Tibial nerve (tissue), 4 donors: ENCODE measurements around the gene SLC10A3. TPM values are rescaled to one million over a fixed set of nuclear protein-coding genes. Genes with fewer than 3 reads are reported as not detected.

ENCODE experiments used
- DNase-seq, 2 donors: peaks; one replicate each; pipeline ENCODE4 v3.0.0-alpha.2; 2019; ENCODE audit warnings: low spot score in 2 of 2
- H3K27ac ChIP-seq, 4 donors: fragments of 200-600 bp; sonication (generic) in 3 of 4; one replicate each; pipeline ENCODE4 v1.5.1; 2017 to 2019; ENCODE audit warnings: mild to moderate bottlenecking in 1 of 4
- H3K27me3 ChIP-seq, 2 donors: fragments of 200-600 bp; sonication (generic) in 1 of 2; one replicate each; pipeline versions ENCODE4 v1.5.1 to v1.6.0; 2017 to 2019
- H3K36me3 ChIP-seq, 3 donors: fragments of 200-600 bp; sonication (generic); one replicate each; pipeline ENCODE4 v1.5.1; 2018 to 2019
- H3K4me1 ChIP-seq, 4 donors: fragments of 200-600 bp; sonication (generic) in 3 of 4; one replicate each; pipeline ENCODE4 v1.5.1; 2017 to 2019
- H3K4me3 ChIP-seq, 4 donors: fragments of 200-600 bp; sonication (generic) in 3 of 4; one replicate each; pipeline ENCODE4 v1.5.1; 2017 to 2019; ENCODE audit warnings: mild to moderate bottlenecking in 1 of 4, moderate library complexity in 1 of 4
- H3K9me3 ChIP-seq, 4 donors: fragments of 200-600 bp; sonication (generic) in 3 of 4; one replicate each; pipeline ENCODE4 v1.5.1; 2017 to 2019
- EP300 ChIP-seq, 2 donors: sonication (generic); formaldehyde crosslinking; IDR thresholded peaks; one replicate each; pipeline ENCODE4 v1.6.1; 2017; ENCODE audit warnings: antibody characterized with exemption in 2 of 2, mild to moderate bottlenecking in 1 of 2
- POLR2A ChIP-seq, 2 donors: fragments of 450-650 bp; IDR thresholded peaks; one replicate each; pipeline ENCODE4 v1.6.1; 2017; ENCODE audit warnings: antibody characterized with exemption in 2 of 2, mild to moderate bottlenecking in 2 of 2, moderate library complexity in 2 of 2
- WGBS, 2 donors: methylation state at CpG; one replicate each; pipeline ENCODE4 v1.1.5; 2018; 5-methylcytosine and 5-hydroxymethylcytosine counted together
- total RNA-seq, 4 donors: library from RNA; depleted of rRNA; stranded (reverse); fragments of >200 nt; gene quantifications; one replicate each; pipeline ENCODE4 v1.1.0, GENCODE V29; 2016
- TF ChIP-seq, protein P1 (sequence below), 5 experiments: fragments of 200-600 bp in 3 of 5; fragments of 450-650 bp in 2 of 5; sonication (generic) in 3 of 5; IDR thresholded peaks; one replicate each; pipeline ENCODE4 v1.5.1; 2016 to 2019; ENCODE audit warnings: antibody characterized with exemption in 5 of 5, mild to moderate bottlenecking in 3 of 5, moderate library complexity in 2 of 5

The SLC10A3 gene
- total RNA-seq, 4 donors from 2014 or later: 17.8 to 40.6 (median 27.0) TPM

DNA sequence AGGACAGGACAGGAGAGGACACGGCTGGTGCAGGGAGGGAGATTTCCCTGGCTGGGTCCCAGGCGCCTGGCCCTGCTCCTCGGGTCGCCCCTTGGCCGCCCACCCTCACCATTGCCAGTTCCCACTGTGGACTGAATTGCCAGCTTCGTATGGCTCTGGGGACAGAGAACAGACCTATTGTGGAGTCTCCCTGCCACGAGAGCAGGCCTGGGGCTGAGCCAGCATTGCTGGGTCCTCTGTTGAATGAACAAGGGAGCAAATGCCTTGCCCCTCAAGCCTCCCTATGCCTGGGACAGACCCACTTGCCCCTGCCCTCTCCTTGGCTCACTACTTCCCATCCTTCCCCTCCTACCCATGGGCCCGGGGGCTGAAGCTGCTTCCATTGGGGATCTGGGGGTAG lies 28.0 kb downstream of the SLC10A3 start:
- TF ChIP-seq POLR2A (IDR thresholded peaks at IDR 0.05) (no peak), EP300 (IDR thresholded peaks at IDR 0.05) (no peak)
- TF ChIP-seq, protein P1, sequence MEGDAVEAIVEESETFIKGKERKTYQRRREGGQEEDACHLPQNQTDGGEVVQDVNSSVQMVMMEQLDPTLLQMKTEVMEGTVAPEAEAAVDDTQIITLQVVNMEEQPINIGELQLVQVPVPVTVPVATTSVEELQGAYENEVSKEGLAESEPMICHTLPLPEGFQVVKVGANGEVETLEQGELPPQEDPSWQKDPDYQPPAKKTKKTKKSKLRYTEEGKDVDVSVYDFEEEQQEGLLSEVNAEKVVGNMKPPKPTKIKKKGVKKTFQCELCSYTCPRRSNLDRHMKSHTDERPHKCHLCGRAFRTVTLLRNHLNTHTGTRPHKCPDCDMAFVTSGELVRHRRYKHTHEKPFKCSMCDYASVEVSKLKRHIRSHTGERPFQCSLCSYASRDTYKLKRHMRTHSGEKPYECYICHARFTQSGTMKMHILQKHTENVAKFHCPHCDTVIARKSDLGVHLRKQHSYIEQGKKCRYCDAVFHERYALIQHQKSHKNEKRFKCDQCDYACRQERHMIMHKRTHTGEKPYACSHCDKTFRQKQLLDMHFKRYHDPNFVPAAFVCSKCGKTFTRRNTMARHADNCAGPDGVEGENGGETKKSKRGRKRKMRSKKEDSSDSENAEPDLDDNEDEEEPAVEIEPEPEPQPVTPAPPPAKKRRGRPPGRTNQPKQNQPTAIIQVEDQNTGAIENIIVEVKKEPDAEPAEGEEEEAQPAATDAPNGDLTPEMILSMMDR (IDR thresholded peaks at IDR 0.05): no peak
- H3K9me3 ChIP-seq: no peaks in the 10 kb centered on the region
- H3K27me3 ChIP-seq: no peaks in the 10 kb centered on the region
- peaks cover 0 to 30% (median 4%) of the 10 kb centered on the region in 4 donors for H3K4me1 ChIP-seq
- WGBS, 2 donors: 28 to 56% methylated on average over 2 to 4 of the region's 8 CpGs
- no peak for DNase-seq
- H3K36me3 ChIP-seq: peaks cover 0 to 40% (median 0%) of the 10 kb centered on the region in 3 donors
- no peak overlapping the region for H3K4me3 ChIP-seq
- peak overlapping the region in 2 of 4 donors; percentile 16 to 87 for H3K27ac ChIP-seq

DNA sequence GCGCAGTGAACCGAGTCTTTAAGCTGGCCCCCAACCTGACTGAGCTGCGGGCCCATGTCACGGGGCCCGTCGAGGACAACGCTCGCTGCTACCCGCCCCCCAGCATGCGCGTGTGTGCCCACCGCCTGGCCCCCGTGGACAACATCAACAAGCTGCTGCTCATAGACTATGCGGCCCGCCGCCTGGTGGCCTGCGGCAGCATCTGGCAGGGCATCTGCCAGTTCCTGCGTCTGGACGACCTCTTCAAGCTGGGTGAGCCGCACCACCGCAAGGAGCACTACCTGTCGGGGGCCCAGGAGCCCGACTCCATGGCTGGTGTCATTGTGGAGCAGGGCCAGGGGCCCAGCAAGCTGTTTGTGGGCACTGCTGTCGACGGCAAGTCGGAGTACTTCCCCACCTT lies 30.1 kb downstream of the SLC10A3 start:
- H3K27me3 ChIP-seq: no peaks in the 10 kb centered on the region
- H3K36me3 ChIP-seq: peaks cover 0 to 19% (median 0%) of the 10 kb centered on the region in 3 donors
- TF ChIP-seq POLR2A (IDR thresholded peaks at IDR 0.05): no peak
- TF ChIP-seq, protein P1 (IDR thresholded peaks at IDR 0.05): peak in 2 of 5 experiments; percentile 9 to 26
- no peaks in the 10 kb centered on the region for H3K9me3 ChIP-seq
- H3K4me3 ChIP-seq: peak overlapping the region in 1 of 4 donors; percentile 72
- 74 to 100% methylated on average over 1 to 26 of the region's 26 CpGs for WGBS, 2 donors
- H3K4me1 ChIP-seq: peaks cover 0 to 30% (median 4%) of the 10 kb centered on the region in 4 donors
- DNase-seq: no peak
- H3K27ac ChIP-seq: peak overlapping the region in 2 of 4 donors; percentile 43 to 87

DNA sequence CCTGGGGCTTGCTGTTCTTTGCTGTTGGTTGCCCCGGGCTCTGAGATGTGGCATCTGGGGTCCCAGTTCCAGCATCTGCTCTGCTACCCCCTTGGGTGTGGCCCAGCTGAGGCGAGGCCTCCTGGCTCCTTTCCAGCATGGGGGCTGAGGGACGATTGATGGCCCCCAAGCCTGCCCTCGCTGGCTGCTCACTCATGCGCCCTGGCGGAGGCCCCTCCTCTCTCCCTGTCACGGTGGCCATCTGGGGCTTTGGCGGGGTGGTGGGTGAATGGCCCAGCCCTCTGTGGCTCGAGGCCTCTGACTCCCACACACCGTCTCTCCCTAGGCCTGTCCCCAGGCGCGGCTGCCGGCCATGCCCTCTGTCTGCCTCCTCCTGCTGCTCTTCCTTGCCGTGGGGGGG lies 30.6 kb downstream of the SLC10A3 start:
- H3K36me3 ChIP-seq: peaks cover 0 to 14% (median 0%) of the 10 kb centered on the region in 3 donors
- no peaks in the 10 kb centered on the region for H3K27me3 ChIP-seq
- peak overlapping the region in 3 of 4 donors; percentile 78 to 87 (median 84) for H3K27ac ChIP-seq
- no peaks in the 10 kb centered on the region for H3K9me3 ChIP-seq
- H3K4me3 ChIP-seq: peak overlapping the region in 2 of 4 donors; percentile 65 to 72
- no peak for TF ChIP-seq POLR2A (IDR thresholded peaks at IDR 0.05)
- TF ChIP-seq EP300 (IDR thresholded peaks at IDR 0.05): no peak
- no peak for DNase-seq
- peaks cover 0 to 30% (median 4%) of the 10 kb centered on the region in 4 donors for H3K4me1 ChIP-seq
- WGBS, 2 donors: 25 to 70% methylated on average over 4 to 14 of the region's 14 CpGs

DNA sequence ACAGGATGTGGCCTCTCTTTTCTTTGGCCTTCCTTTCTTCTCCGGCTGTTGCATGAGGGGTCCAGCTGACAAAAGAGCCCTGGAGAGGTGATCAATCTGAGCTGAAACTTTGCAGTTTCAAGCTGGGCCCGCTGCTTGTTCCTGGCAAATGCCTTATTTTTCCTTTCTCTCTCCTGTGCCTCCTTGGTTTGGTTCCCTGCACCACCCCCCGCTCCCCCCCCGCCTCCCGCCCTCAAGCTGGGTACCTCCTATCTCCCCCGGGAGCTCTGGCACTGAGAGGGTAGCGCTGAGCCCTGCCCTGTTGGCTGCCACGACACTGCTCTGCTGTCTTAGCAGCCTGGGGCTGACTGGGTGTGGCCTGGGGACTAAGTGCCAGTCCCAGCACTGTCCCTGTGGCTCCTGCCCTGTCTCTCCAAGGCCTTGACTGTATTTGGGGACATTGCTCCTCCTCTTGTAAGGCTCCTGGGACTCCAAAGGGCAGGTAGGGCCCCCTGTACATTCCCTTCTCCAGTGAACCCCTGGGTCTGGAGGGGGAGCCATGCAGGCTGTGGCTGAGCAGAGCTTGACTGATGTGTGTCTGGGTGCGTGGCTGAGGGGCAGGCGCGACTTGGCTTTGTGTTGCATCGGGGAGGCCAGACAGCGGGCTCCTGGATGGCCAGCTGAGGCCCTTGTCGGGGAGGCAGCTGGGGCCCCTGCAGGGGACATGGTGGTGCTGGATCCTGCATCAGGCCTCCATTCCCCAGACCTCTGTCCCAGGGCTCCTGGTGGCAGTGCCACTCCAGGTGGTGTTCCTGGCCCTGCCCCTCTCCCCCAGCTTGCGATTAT lies 31.3 kb downstream of the SLC10A3 start:
- 0 to 54% methylated on average over 1 to 13 of the region's 15 CpGs for WGBS, 2 donors
- TF ChIP-seq, protein P1 (IDR thresholded peaks at IDR 0.05): no peak
- TF ChIP-seq EP300 (IDR thresholded peaks at IDR 0.05): no peak
- TF ChIP-seq POLR2A (IDR thresholded peaks at IDR 0.05): no peak

DNA sequence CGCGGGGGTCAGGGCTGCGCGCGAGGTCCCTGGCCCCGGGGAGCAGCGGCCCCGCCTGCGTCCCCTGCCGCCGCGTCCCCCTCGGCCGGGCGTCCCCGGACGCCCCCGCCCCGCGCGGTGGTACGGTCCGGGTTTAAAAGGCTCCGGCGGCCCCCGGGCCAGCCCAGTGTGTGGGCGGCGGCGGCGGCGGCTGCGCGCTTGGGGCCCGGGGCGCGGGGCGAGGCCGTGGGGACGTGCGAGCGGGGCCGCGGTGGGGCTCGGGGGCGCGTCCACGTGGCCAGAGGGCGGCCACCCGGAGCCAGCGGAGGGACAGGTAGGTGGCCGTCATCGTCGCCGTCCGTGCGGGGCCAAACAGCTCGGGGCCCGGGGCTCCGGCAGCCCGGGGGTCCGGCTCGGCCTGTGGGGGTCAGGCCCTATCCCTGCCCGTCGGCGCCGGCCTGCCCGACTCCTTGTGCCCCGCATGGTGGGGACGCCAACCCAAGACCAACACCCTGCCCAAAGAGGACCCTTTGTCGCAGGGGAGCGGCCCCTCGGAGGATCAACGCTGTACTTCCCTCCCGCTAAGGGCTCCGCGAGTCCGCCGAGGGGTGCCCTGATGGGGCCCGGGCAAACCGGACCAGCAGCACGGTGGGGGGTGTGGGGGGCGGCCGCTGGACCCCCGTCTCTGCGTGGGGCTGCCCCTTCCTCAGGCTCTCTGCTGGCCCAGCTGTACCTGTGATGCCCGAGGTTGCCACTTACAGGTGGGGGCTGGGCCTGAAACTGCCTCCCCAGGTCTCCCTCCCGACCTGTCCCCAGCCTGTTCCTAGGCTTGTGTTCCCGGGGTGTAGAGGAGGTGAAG lies 32.1 kb downstream of the SLC10A3 start, which contains the start of gene PLXNA3:
Gene PLXNA3 (plus strand): TSS at position 166 of the 838 bp plus-strand sequence. CDS start 1,903 bp downstream, outside the sequence.
- Histone ChIP-seq H3K27me3 (no peaks in the 10 kb centered on the region), H3K4me1 (peaks cover 0 to 30% (median 4%) of the 10 kb centered on the region in 4 donors), H3K36me3 (no peaks in the 10 kb centered on the region), H3K27ac (peak within 1 kb of the TSS; percentile 45 to 87 (median 81)), H3K4me3 (peak within 1 kb of the TSS; percentile 62 to 72 (median 65)), H3K9me3 (no peaks in the 10 kb centered on the region)
- no peak for DNase-seq
- WGBS, 2 donors: 6 to 44% methylated on average over 3 to 44 of the region's 88 CpGs
- TF ChIP-seq, protein P1 (IDR thresholded peaks at IDR 0.05): no peak
- TF ChIP-seq EP300 (IDR thresholded peaks at IDR 0.05) (no peak), POLR2A (IDR thresholded peaks at IDR 0.05) (peak; percentile 60 to 86)

More for the DNA sequence above, 31.3 kb downstream of the SLC10A3 start:
- Histone ChIP-seq H3K9me3 (no peaks in the 10 kb centered on the region), H3K36me3 (peaks cover 0 to 8% (median 0%) of the 10 kb centered on the region in 3 donors), H3K27ac (peak overlapping the region; percentile 45 to 87 (median 81)), H3K4me1 (peaks cover 0 to 30% (median 4%) of the 10 kb centered on the region in 4 donors), H3K27me3 (no peaks in the 10 kb centered on the region), H3K4me3 (peak overlapping the region; percentile 62 to 72 (median 65))
- no peak for DNase-seq
